ENCODE results near the gene PSMD11. TPM values are rescaled to one million over a fixed set of nuclear protein-coding genes. Genes with fewer than 3 reads are reported as not detected.
A peak's percentile ranks its signal among the peaks of the same experiment; 100 is the strongest.

Gene PSMD11
- total RNA-seq, 2 donors from 2014 or later = 164 to 168 TPM

- H3K4me1 Mint-ChIP-seq = peaks cover 51% of the 10 kb centered on the region
- Histone ChIP-seq H3K9ac (ENCODE audit: extremely low read depth, low read length, poor library complexity, severe bottlenecking) (peak overlapping the region; percentile 34), H3K27ac (ENCODE audit: low read depth, low read length) (peak overlapping the region; percentile 89), H3K4me3 (ENCODE audit: low read length) (peak overlapping the region; percentile 56), H3K27me3 (ENCODE audit: control insufficient read depth, insufficient read depth, low read length, poor library complexity, severe bottlenecking) (no peaks in the 10 kb centered on the region), H3K36me3 (ENCODE audit: control insufficient read depth, insufficient read depth, low read length) (peaks cover 34% of the 10 kb centered on the region), H3K9me3 (ENCODE audit: control insufficient read depth, low read length) (no peaks in the 10 kb centered on the region), H3K4me1 (ENCODE audit: control insufficient read depth, insufficient read depth, low read length) (peaks cover 17% of the 10 kb centered on the region)
- H3K36me3 Mint-ChIP-seq (ENCODE audit: low read depth) = peaks cover 32% of the 10 kb centered on the region
- WGBS, 2 experiments (ENCODE audit: insufficient coverage in 1 of 2, insufficient read length in 1 of 2) = 83 to 87% methylated on average over 8 to 12 of the region's 12 CpGs
- DNase-seq = no peak
- no peak for TF ChIP-seq CTCF (conservative IDR thresholded peaks at IDR 0.05)
- no peaks in the 10 kb centered on the region for H3K27me3 Mint-ChIP-seq (ENCODE audit: insufficient read depth)
- H3K9me3 Mint-ChIP-seq = no peaks in the 10 kb centered on the region
- H3K27ac Mint-ChIP-seq = peak overlapping the region; percentile 46
- H3K4me3 Mint-ChIP-seq = peak overlapping the region; percentile 41
Observed at GRCh38 chr17:32485261-32486110, 41.2 kb downstream of the PSMD11 start.

GRCh38 chr17:32486111-32486700 lies 41.9 kb downstream of the PSMD11 start:
- H3K36me3 Mint-ChIP-seq (ENCODE audit: low read depth) = peaks cover 26% of the 10 kb centered on the region
- H3K9me3 ChIP-seq (ENCODE audit: control insufficient read depth, low read length) = no peaks in the 10 kb centered on the region
- H3K4me3 Mint-ChIP-seq = peak overlapping the region; percentile 74
- H3K36me3 ChIP-seq (ENCODE audit: control insufficient read depth, insufficient read depth, low read length) = peaks cover 32% of the 10 kb centered on the region
- peak overlapping the region; percentile 34 for H3K9ac ChIP-seq (ENCODE audit: extremely low read depth, low read length, poor library complexity, severe bottlenecking)
- peak; percentile 93 for DNase-seq
- H3K27me3 ChIP-seq (ENCODE audit: control insufficient read depth, insufficient read depth, low read length, poor library complexity, severe bottlenecking) = no peaks in the 10 kb centered on the region
- 18% methylated on average over 72 of the region's 72 CpGs; no CpG with 5 or more reads in 1 of the 2 experiments for WGBS, 2 experiments (ENCODE audit: insufficient coverage in 1 of 2, insufficient read length in 1 of 2)
- no peak overlapping the region for H3K27ac Mint-ChIP-seq
- H3K4me1 ChIP-seq (ENCODE audit: control insufficient read depth, insufficient read depth, low read length) = peaks cover 17% of the 10 kb centered on the region
- peaks cover 53% of the 10 kb centered on the region for H3K4me1 Mint-ChIP-seq
- peak overlapping the region; percentile 89 for H3K27ac ChIP-seq (ENCODE audit: low read depth, low read length)
- TF ChIP-seq CTCF (conservative IDR thresholded peaks at IDR 0.05) = no peak
- peak overlapping the region; percentile 56 for H3K4me3 ChIP-seq (ENCODE audit: low read length)
- no peaks in the 10 kb centered on the region for H3K9me3 Mint-ChIP-seq
- no peaks in the 10 kb centered on the region for H3K27me3 Mint-ChIP-seq (ENCODE audit: insufficient read depth)

- peaks cover 57% of the 10 kb centered on the region for H3K4me1 Mint-ChIP-seq
- 0 to 1% methylated on average over 42 to 135 of the region's 135 CpGs for WGBS, 2 experiments (ENCODE audit: insufficient coverage in 1 of 2, insufficient read length in 1 of 2)
- peak within 1 kb of the TSS; percentile 89 for H3K27ac ChIP-seq (ENCODE audit: low read depth, low read length)
- H3K36me3 Mint-ChIP-seq (ENCODE audit: low read depth) = peaks cover 21% of the 10 kb centered on the region
- peaks cover 17% of the 10 kb centered on the region for H3K4me1 ChIP-seq (ENCODE audit: control insufficient read depth, insufficient read depth, low read length)
- peaks cover 26% of the 10 kb centered on the region for H3K36me3 ChIP-seq (ENCODE audit: control insufficient read depth, insufficient read depth, low read length)
- no peaks in the 10 kb centered on the region for H3K27me3 ChIP-seq (ENCODE audit: control insufficient read depth, insufficient read depth, low read length, poor library complexity, severe bottlenecking)
- H3K4me3 Mint-ChIP-seq = peak within 1 kb of the TSS; percentile 74
- peak within 1 kb of the TSS; percentile 63 for H3K27ac Mint-ChIP-seq
- H3K27me3 Mint-ChIP-seq (ENCODE audit: insufficient read depth) = no peaks in the 10 kb centered on the region
- H3K9me3 Mint-ChIP-seq = no peaks in the 10 kb centered on the region
- TF ChIP-seq CTCF (conservative IDR thresholded peaks at IDR 0.05) = no peak
- peak within 1 kb of the TSS; percentile 87 for H3K4me3 ChIP-seq (ENCODE audit: low read length)
- peak within 1 kb of the TSS; percentile 51 for H3K9ac ChIP-seq (ENCODE audit: extremely low read depth, low read length, poor library complexity, severe bottlenecking)
- peak; percentile 94 for DNase-seq
- H3K9me3 ChIP-seq (ENCODE audit: control insufficient read depth, low read length) = no peaks in the 10 kb centered on the region
Observed at GRCh38 chr17:32486701-32487472, 42.6 kb downstream of the PSMD11 start, which contains the start of gene CDK5R1. Gene CDK5R1 (plus strand): TSS chr17:32486993. CDS start chr17:32487621, 628 bp downstream.

All from endodermal cell (in vitro differentiated cells).